ENCODE data around the gene ADD1.

GRCh38 chr4:2863649-2864048 is 20.0 kb downstream of the ADD1 start:
- TF ChIP-seq EZH2 (IDR thresholded peaks at IDR 0.05; ENCODE audit: insufficient read depth, poor library complexity, severe bottlenecking) (no peak), EZH2phosphoT487 (IDR thresholded peaks at IDR 0.05; ENCODE audit: insufficient read depth, low read depth) (no peak)

Data from GM23248 (cell line).